ENCODE measurements around the gene LSG1.
"Not testable (repeated sequence)": the region's sequence is repeated elsewhere in the genome, so short reads cannot be mapped to it uniquely, and the experiment has no call there.

Gene LSG1

DNA sequence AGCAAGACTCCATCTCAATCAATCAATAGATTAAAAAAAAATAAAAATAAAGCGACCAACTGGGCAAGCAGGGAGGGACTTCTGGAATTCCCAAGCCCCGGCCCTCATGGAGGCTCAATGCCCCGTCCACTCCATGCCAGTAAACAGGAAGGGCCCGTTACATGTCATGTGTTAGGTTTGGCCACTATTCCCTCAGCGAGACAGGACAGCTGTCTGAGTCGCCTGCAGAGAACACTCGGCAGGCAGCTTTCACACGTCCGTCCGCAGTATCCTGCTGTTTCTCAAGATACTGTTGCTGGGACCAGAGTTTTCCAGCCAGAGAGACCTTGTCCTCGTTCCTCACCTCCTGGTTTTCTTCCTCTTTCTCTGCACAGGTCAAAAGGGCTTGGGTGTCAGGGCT is 56.8 kb downstream of the LSG1 start:
- DNase-seq, result no peak

DNA sequence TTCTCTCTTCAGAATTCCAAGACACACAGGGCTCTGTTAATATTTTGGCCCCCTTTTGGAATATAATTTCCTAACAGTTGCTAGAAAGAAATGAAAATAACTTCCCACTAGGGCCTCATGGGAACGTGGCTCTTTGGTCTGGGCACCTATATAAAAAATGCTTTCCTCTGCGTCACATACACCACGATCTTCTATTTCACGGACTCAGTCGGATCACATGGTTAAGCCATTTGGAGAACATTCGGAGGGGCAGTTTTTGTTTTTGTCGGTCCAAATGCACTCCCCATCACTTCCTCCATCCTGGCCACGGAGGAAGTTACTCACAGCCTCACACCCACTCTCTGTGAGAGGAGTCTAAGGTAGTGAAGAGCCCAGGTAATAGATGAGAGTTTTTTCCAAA is 59.8 kb downstream of the LSG1 start:
- no peak for DNase-seq

DNA sequence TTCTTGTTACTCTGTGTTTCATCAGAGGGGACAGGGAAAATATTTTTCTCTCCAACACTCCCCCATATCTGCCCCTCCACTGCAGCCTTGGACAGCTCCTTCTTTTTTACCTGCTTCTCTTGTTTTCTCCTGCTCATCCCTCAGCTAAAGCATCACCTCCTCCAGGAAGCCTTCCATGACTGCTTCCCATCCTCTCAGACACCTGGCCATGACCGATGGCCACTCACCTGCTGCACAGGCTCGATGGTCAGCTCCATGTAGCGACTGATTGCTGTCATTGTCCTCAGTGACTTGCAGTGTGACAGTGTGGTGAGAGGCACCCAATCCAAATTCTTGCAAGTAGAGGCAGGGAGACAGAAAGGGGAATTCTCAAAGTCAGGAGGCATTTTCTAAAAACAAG is 61.3 kb downstream of the LSG1 start:
- DNase-seq, result no peak

DNA sequence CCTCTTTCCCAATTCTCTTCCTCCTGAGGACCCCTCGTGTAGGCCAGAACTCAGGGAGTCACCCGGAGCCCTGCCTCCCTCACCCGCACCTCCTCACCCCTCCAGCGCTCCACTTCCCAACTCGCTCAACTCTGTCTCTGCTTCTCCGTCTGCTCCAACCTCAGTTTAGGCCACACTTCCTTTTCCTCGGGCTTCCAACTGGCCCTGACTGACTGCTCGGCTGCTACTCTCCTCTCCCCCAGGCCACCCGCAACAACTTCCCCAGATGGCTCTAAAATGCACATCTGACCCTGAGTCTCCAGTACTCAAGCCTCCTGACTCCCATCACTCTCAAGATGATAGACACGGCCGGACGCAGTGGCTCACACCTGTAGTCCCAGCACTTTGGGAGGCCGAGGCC is 62.4 kb downstream of the LSG1 start:
- DNase-seq, result no peak

DNA sequence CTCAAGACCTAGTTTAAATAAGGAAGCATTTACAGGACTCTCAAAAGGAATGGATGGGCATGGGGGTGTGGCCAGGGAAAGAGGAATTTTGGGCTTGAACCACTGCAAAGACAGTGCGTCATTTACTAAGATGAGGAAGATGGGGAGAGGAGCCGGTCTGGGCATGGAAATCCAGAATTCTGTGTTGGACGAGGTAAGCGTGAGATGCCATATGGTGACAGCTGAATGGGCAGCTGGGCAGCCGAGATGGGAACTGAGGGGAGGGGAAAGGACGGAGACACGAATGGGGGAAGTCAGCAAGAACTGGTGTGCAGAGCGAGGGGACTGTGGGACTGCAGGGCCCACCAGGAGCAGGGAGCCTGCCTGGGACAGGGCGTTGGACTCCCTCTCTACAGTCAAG is 63.0 kb downstream of the LSG1 start:
- no peak for DNase-seq

DNA sequence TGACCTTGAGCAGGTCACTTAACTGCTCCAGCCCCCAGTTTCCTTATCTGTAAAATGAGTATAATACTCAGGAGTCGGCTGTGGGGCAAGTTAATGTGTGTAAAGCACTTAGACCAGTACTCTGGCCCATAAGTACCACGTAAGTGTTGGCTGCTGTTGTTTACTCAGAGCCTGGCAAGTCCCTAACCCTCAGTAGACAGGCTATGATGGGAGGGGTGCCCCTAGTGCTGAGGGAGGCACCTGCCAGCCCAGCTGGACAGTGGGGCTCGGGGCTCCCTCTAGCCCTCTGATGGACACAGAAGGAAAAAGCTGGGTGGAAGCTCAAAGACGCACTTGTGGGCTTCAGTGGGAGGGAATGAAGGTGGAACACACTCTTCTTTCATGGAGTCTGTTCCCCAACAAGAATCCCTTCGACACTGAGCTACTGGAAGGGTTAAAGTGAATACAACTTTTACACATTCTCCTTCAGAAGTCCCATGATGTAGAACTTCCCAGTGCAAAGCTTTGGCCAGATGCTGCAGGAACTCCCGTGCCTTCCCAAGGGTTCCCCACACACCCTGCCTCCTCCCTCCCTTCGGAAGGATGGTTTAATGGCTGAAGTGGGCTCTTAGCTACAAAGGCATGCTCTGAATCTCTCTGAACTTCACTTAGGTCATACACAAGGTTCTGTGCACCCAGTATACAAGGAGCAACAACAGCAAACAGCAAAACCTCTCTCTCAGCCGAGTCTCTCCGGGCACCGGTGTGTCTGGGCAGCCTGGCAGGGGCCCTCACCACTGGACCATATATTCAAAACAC is 64.2 kb downstream of the LSG1 start:
- DNase-seq, result no peak

DNA sequence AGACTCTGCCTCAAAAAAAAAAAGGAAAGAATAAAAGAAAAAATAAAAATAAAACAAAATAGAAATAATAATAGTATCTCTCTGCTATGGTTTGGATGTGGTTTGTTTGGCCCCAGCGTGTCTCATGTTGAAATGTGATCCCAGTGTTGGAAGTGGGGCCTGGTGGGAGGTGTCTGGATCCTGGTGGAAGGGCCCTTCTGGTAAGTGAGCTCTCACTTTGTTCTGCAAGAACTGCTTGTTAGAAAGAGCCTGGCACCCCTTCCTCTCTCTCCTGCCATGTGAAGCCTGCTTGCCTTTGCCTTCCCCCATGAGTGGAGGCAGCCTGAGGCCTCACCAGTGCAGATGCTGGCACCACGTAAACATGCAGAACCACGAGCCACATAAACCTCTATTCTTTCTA is 65.0 kb downstream of the LSG1 start:
- DNase-seq, result no peak

DNA sequence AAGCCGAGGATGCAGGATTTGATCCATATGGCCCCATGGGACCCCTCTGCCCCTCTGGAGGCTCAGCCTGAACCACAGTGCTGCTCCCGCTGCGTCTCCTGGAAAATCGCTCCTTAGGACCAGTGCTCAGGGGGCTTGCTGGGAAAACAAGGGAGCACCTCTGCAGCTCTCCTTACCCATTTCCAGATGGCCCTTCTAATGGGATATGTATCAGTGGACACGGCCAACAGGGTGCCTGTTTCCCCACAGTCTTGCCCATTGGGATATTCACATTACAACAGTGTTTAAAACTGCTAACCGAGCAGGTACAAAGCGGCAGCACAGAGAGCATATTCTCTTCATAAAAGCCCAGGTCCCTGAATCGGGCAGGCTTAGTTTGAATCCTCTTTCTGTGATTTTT is 65.8 kb downstream of the LSG1 start:
- DNase-seq, result no peak

DNA sequence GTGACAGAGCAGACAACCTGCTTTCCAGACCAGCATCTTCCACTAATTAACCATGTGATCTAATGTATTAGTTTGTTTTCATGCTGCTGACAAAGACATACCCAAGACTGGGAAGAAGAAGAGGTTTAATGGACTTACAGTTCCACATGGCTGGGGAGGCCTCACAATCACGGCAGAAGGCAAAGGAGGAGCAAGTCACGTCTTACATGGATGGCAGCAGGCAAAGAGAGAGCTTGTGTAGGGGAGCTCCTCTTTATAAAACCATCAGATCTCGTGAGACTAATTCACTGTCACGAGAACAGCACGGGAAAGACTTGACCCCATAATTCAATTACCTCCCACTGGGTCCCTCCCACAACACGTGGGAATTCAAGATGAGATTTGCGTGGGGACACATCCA is 66.7 kb downstream of the LSG1 start:
- DNase-seq, result not testable (repeated sequence)

DNA sequence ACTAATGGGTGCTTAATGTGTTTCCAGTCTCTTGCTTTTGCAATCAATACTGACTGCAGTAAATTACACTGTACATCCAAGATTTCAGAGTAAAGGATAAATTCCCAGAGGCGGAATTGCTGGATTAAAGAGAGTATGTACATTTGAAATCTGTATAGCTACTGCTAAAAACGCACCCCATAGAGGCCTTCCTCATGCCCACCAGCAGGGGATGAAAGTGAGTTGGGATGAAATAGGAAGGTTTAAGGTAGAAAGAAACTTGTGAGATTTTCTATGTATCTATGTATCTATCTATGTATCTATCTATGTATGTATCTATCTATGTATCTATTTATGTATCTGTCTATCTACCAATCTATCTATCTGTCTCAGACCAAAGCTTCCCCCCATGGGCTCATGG is 67.2 kb downstream of the LSG1 start:
- no peak for DNase-seq

DNA sequence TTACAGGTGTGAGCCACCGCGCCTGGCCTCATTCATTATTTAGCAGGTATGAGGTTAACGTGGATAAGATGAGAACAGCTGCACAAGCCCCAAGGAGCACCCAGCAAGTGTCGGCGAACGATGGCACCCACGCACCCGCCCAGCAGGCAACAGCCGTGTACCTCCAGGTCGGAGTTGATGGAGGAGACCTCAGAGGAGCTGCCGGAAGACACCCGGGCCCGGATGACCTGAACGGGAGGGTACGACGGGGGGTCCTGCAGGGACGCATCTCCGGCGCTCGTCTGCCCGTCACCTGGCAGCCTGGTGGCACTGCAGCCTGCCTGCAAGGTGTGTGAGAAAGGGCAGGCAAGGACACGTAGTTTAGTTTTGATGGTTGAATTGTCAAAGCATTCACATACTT is 67.9 kb downstream of the LSG1 start:
- no peak for DNase-seq

DNA sequence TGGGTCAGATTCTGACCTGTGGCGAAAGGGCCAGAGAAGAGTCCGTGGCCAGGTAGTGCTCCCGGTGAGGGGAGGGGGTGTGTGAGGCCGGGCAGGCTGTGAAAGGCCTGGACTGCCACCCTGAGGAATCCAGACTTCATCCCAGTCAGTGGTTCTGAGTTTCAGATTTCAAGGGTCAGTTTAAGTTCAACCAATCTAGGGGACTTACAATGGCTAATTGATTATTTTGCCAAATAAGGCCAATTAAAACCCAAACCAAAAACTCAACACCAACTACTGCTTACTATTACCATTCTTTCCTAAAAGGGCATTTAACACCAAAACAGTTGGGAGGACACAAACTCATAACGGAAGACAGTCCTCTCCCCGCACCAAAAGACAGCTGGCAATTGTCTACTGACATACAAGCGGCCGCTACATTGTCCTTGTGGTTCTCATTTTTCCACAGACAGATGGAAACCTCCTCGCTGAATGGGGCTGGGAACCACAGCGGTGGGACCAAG is 69.3 kb downstream of the LSG1 start:
- DNase-seq, result no peak

DNA sequence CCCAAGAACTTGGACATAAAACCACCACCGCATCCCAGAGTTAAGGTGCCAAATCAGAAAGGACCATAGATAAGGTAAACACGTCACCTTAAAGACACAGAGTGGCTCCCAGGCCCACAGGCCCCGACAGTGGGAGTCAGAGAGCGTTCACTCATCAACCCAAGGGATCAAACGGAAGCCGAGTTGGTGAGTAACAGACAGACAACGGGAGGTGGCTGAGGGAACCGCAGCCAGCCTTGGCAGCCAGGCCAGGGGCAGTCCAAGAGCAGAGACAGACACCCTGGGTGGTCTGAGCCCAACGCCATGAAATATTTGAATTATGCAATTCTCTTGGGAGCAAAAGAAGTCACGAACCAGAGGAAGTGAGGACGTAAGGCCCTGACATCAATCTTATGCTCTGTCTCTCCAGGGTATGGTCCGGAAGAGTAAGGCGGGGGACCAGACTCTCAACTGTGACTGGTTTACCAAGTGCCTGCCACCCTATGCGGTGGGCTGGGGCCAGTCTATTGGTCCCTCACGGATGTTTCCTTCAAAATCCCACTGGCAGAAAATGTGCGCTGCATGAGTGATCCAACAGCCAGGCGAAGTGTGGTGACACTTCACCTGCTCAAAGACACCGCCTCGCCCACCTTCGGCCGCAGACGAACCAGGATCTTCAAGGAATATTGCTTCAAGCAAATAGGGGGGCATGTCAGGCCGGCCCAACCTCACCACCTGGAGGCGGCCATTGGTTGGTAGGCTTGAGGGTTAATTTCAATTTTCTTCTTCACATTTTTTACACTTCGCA is 73.0 kb downstream of the LSG1 start:
- no peak for DNase-seq

DNA sequence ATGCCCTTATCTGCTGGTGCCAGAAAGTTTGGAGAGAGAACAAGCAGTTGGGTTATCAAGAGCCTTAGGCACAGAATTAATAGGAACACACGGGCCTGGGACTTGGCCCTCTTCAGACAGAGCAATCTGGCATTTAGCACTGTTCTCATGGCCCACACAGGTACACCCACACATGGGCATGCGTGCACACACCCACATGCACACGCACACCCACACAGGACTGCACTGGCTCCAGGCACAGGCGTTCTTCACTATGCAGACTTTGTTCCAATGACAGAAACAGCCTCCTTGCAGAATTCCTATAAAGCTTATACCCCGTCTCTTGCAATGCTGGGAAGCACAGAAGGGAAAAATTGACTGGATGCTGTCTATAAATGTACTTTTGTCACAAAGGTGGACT is 75.1 kb downstream of the LSG1 start:
- no peak for DNase-seq

DNA sequence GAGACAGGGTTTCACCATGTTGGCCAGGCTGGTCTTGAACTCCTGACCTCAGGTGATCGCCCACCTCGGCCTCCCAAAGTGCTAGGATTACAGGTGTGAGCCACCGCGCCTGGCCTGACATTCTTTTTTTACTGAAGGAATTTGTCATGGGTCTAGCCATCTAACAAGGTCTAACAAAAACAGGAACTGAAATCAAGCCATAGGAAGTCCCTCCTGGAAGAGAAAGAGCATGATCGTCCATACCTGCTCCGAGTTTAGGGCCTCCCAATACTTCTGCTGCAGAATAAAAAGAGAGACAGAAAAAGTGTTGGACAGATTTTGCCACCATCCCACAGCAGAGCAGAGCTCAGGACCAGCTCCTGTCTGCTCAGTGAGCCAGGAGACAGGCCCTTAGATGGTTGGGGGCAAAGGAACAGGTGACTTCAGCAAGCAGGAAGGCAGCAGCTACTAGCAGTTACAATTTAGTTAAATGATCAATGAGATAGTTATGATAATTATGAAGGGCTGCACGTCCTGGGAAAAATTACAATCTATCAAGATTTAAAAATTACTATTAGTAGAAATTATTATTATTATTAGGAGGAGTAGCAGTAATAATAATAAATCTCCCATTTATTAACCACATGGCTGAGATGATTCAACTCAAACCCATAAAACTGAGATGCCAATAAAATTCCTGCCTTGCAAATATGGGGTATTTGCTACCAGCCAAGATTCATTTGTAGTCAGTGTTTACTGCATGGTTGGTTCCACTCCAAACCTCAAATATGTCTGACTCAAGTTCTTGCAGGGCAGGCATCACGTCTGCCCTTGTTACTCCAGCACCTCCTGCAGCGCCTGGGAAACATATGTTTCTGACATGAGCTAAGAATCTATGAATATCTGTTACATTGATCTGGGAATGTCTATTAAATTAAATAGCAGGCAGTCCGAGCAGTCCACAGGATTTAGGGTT is 78.9 kb downstream of the LSG1 start:
- peak; percentile 73 for DNase-seq

All from 8988T (cell line).